Loucy (cell line): Measurements from ENCODE around the gene NUS1.

Experiments used
- CTCF ChIP-seq: fragments of 200-600 bp; sonication (generic); conservative IDR thresholded peaks from 2 replicates; pipeline ENCODE4 v1.5.1; 2014; ENCODE audit warnings: mild to moderate bottlenecking, antibody characterized with exemption, low read length
- EZH2phosphoT487 ChIP-seq: fragments of 200-600 bp; IDR thresholded peaks from 2 replicates; pipeline ENCODE4 v1.6.1; 2018; ENCODE audit warnings: antibody characterized with exemption, mild to moderate bottlenecking, moderate library complexity, borderline replicate concordance

- no peak for TF ChIP-seq CTCF
- TF ChIP-seq EZH2phosphoT487, result no peak
Observed at GRCh38 chr6:117706504-117706903, 31.2 kb downstream of the NUS1 start.
